ENCODE results near the gene SLC34A3.

The SLC34A3 gene

DNA sequence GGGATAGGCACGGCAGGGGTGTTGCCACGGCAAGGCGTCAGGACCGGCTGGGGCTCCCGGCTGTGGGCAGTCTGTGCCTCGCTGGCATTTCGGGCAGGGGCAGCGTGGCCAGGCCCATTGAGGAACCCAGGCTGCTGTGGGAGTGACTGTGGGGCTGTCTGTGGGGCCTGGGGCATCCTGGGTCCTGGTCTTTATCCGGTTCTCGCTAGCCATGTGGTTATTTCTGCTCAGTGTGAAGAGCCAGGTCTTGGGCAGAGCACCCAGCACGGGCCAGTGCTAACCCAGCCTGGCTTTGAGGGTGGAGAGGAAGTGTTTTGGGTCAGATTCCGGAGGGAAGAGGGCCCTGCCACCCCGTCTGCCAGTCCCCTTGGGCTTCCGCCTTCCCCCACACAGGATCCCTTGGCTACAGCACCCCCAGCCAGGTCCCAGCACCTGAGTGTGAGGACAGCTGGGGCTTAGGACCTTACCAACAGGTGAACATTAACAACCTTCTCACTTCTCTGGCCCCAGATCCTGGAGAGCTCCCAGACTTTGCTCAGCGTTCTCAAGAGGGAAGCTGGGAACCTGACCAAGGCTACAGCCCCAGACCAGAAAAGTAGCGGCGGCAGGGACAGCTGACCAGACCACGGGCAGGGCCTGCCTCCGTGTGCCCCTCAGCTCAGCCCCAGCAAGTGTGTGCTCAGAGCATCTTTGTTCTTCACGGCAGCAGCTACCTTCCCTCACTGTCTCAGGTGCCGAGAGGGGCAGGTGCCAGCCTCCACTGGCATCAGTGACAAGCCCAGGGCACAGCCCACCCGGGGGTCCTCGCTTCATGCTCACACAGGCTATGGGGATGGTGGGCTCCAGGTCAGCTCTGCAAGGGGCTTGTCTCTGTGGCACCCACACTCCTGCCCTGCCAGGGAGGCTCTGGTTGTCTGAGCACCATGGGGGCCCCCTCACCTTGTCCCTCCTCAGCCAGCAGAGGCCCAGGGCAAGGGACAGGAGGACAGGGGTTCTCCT lies 41.1 kb upstream of the SLC34A3 start:
- Histone ChIP-seq H3K9me3 (no peaks in the 10 kb centered on the region), H3K4me1 (no peaks in the 10 kb centered on the region), H3K4me3 (ENCODE audit: low read depth, low read length) (peak overlapping the region; percentile 99), H3K27me3 (no peaks in the 10 kb centered on the region), H3K36me3 (peaks cover 4% of the 10 kb centered on the region; the same call in 1 of the 2 replicates)
- TF ChIP-seq, protein P1, sequence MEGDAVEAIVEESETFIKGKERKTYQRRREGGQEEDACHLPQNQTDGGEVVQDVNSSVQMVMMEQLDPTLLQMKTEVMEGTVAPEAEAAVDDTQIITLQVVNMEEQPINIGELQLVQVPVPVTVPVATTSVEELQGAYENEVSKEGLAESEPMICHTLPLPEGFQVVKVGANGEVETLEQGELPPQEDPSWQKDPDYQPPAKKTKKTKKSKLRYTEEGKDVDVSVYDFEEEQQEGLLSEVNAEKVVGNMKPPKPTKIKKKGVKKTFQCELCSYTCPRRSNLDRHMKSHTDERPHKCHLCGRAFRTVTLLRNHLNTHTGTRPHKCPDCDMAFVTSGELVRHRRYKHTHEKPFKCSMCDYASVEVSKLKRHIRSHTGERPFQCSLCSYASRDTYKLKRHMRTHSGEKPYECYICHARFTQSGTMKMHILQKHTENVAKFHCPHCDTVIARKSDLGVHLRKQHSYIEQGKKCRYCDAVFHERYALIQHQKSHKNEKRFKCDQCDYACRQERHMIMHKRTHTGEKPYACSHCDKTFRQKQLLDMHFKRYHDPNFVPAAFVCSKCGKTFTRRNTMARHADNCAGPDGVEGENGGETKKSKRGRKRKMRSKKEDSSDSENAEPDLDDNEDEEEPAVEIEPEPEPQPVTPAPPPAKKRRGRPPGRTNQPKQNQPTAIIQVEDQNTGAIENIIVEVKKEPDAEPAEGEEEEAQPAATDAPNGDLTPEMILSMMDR (IDR thresholded peaks at IDR 0.05; ENCODE audit: low read depth, low read length), result no peak
- no peak for DNase-seq

DNA sequence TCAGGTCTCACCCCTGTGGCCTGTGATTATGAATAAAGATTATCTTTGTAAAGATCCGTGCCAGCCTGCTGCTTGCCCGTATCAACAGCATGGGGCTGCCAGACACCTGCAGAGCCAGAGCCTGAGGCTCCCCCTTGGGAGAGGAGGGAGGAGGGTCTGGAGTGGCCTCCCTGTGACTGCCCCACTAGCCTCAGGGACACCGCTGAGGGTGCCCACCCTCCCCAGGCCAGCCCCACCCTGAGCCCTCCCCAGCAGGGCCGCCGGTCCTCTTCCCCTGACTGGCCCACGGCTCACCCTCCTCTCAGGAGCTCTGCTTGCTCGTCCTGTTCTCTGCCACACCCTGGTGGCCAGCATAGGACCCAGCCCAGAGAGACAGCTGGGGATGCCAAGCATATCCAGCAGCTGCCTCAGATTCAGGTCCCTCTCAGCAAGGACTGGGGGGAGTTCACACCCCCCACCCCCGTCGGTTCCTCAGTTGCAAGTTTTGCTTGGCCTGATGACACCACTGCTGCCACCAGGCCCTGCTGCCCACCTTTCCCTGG lies 40.3 kb upstream of the SLC34A3 start:
- TF ChIP-seq, protein P1 (IDR thresholded peaks at IDR 0.05; ENCODE audit: low read depth, low read length), result peak; percentile 12; the same call in 1 of the 2 replicates
- no peak overlapping the region for H3K4me3 ChIP-seq (ENCODE audit: low read depth, low read length)
- H3K9me3 ChIP-seq, result no peaks in the 10 kb centered on the region
- DNase-seq, result no peak
- peaks cover 4% of the 10 kb centered on the region for H3K4me1 ChIP-seq
- H3K36me3 ChIP-seq, result peaks cover 4% of the 10 kb centered on the region; the same call in 1 of the 2 replicates
- no peaks in the 10 kb centered on the region for H3K27me3 ChIP-seq

DNA sequence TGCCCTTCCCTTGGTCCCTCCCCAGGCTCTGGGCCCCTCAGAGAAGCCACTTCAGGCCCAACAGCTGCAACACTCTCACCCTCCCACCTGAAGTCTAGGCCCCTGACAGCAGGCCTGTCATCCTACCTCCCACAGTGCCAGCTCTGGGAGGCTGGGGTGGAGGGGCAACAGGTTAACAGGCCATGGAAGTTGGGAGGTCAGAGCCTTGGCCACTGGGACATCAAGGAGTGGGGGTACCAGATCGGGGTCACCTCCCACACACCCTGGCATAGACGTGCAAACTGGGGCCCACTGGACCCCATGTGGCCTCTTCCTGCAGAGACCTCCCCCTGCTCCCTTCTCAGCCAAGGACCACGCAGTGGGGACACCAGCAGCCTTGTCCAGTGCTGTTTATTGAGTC lies 39.5 kb upstream of the SLC34A3 start:
- Histone ChIP-seq H3K4me1 (peaks cover 4% of the 10 kb centered on the region), H3K27me3 (no peaks in the 10 kb centered on the region), H3K9me3 (no peaks in the 10 kb centered on the region), H3K36me3 (peaks cover 4% of the 10 kb centered on the region; the same call in 1 of the 2 replicates), H3K4me3 (ENCODE audit: low read depth, low read length) (no peak overlapping the region)
- DNase-seq, result no peak
- TF ChIP-seq, protein P1 (IDR thresholded peaks at IDR 0.05; ENCODE audit: low read depth, low read length), result no peak

DNA sequence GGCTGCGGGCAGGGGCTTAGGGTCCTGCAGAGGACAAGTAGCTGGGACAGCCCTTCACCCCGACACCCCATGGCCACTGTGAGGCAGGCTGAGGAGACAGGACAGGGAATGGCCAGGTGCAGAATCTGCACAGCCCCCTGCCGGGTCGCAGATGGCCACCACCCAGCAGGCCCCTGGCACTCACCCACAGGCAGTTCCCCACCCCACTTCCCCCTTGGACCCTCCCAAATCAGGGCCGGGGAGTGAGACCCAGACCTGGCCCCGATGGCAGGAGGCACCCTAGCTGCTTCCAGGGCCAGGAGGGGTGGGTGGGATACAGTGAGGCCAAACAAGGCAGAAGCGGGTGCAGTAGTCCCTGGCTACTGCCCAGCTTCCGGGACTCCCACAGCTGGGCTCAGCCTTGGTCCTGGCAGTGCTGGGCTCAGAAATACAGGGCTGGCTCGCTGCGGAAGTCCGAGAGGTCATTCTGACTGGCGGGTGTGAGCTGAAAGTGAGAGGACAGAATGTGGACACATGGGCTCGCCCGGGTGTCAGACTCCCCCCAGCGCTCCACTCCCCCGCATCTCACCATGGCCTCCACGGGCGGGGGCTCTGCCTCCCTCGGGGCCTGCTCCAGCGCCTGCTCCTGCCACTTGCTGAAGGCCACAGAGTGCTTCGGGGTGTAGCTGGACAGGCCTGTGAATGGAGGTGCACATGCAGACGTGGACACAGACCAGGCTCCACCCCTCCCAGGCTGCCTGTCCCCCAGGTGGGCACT lies 38.8 kb upstream of the SLC34A3 start:
- DNase-seq, result no peak
- peaks cover 4% of the 10 kb centered on the region; the same call in 1 of the 2 replicates for H3K36me3 ChIP-seq
- H3K9me3 ChIP-seq, result no peaks in the 10 kb centered on the region
- peaks cover 4% of the 10 kb centered on the region for H3K4me1 ChIP-seq
- H3K27me3 ChIP-seq, result no peaks in the 10 kb centered on the region
- TF ChIP-seq, protein P1 (IDR thresholded peaks at IDR 0.05; ENCODE audit: low read depth, low read length), result no peak
- H3K4me3 ChIP-seq (ENCODE audit: low read depth, low read length), result no peak overlapping the region

DNA sequence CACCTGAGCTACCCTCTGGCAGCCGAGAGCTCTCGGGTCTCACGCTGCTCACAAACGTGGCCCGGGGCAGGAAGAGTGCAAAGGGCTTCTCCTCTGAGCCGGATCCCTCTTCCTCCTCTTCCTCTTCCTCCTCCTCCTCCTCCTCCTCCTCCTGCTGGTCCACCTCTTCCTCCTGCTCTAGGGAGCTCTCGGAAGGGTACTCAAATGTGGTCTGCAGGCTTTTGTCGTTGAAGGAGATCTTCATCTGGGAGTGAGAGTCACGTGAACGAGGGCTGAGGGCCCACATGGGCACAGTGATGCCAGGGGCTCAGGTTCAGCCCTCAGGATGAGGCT lies 38.3 kb upstream of the SLC34A3 start:
- Histone ChIP-seq H3K4me1 (peaks cover 4% of the 10 kb centered on the region), H3K27me3 (no peaks in the 10 kb centered on the region), H3K36me3 (peaks cover 4% of the 10 kb centered on the region; the same call in 1 of the 2 replicates), H3K9me3 (no peaks in the 10 kb centered on the region), H3K4me3 (ENCODE audit: low read depth, low read length) (no peak overlapping the region)
- DNase-seq, result no peak
- TF ChIP-seq, protein P1 (IDR thresholded peaks at IDR 0.05; ENCODE audit: low read depth, low read length), result no peak
